ENCODE results near the gene DENND4A.
"Not testable (repeated sequence)": the region's sequence is repeated elsewhere in the genome, so short reads cannot be mapped to it uniquely, and the experiment has no call there.

- not testable (repeated sequence) for TF ChIP-seq POLR2A, CTCF (IDR thresholded peaks at IDR 0.05)
These were observed 22.2 kb upstream of the DENND4A start for GRCh38 chr15:65814271-65814670.
